NT2/D1 (cell line): ENCODE results near the gene KDM2A.

Experiments used
- SUZ12 ChIP-seq: IDR thresholded peaks from 2 replicates; pipeline ENCODE4 v1.6.1; 2011; ENCODE audit not compliant: insufficient read length, insufficient read depth; ENCODE audit errors: extremely low read depth
- YY1 ChIP-seq: IDR thresholded peaks from 2 replicates; pipeline ENCODE4 v1.6.1; 2011; ENCODE audit not compliant: insufficient read length, insufficient read depth
- ZNF274 ChIP-seq: IDR thresholded peaks from 2 replicates; pipeline ENCODE4 v1.6.1; 2011; ENCODE audit warnings: mild to moderate bottlenecking, low read depth, low read length

DNA sequence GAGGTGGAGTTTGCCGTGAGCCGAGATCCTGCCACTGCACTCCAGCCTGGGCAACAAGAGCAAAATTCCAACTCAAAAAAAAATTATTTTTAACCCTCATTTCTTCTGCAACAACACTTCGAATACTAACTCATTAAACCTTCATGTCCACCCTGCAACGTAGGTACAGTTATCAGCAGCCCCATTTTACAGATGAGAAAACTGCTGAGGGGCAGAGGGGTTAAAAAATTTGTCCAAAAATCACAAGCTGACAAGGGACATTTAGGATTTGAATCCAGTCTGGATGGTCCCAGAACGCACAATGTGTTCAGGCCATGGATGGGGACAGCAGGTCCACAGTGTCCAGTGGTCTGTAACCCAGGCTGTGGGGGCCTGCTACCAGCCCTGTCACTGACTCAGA lies 33.4 kb upstream of the KDM2A start:
- no peak for TF ChIP-seq SUZ12
- no peak for TF ChIP-seq YY1
- TF ChIP-seq ZNF274: no peak
